KBM-7 (cell line): Measurements from ENCODE around the gene PSMC1.

Experiments used
- DNase-seq: peaks from one replicate; pipeline ENCODE4 v3.0.0-alpha.2; 2015
- in situ Hi-C: fragments of 300-500 bp; cut with MboI; formaldehyde crosslinking; loops from 2 replicates; pipeline ENCODE4 v1.14.3; 2020; ENCODE audit warnings: low sequenced_read_pairs, low pct_unique_long_range_greater_than_20kb, mixed read lengths

PSMC1 gene

GRCh38 chr14:90274808-90275457 lies 18.6 kb downstream of the PSMC1 start:
- in situ Hi-C loops: no loop called here
- DNase-seq: no peak

- in situ Hi-C loops: no loop called here
- DNase-seq: no peak
These were observed 19.1 kb downstream of the PSMC1 start for GRCh38 chr14:90275458-90275814.

GRCh38 chr14:90275820-90276219 lies 19.5 kb downstream of the PSMC1 start:
- in situ Hi-C loops: no loop called here
- DNase-seq: no peak

- DNase-seq: no peak
- in situ Hi-C loops: no loop called here
These were observed 20.5 kb downstream of the PSMC1 start for GRCh38 chr14:90276646-90277367.

GRCh38 chr14:90277581-90278198 lies 21.3 kb downstream of the PSMC1 start:
- in situ Hi-C loops: no loop called here
- DNase-seq: no peak

GRCh38 chr14:90278199-90279175 lies 22.1 kb downstream of the PSMC1 start:
- in situ Hi-C loops: no loop called here
- DNase-seq: no peak

- DNase-seq: no peak
- in situ Hi-C loops: no loop called here
These were observed 23.7 kb downstream of the PSMC1 start for GRCh38 chr14:90280096-90280495.

GRCh38 chr14:90281261-90281660 lies 24.9 kb downstream of the PSMC1 start:
- in situ Hi-C loops: no loop called here
- no peak for DNase-seq

- in situ Hi-C loops: no loop called here
These were observed 25.4 kb downstream of the PSMC1 start for GRCh38 chr14:90281756-90282155.

GRCh38 chr14:90287791-90288190 lies 31.4 kb downstream of the PSMC1 start:
- in situ Hi-C loops: no loop called here
- DNase-seq: no peak

More at GRCh38 chr14:90281756-90282155, 25.4 kb downstream of the PSMC1 start:
- no peak for DNase-seq

GRCh38 chr14:90288651-90289355 lies 32.5 kb downstream of the PSMC1 start:
- DNase-seq: no peak
- in situ Hi-C loops: no loop called here

GRCh38 chr14:90290337-90291011 lies 34.1 kb downstream of the PSMC1 start:
- in situ Hi-C loops: no loop called here
- DNase-seq: no peak

- in situ Hi-C loops: no loop called here
These were observed 35.3 kb downstream of the PSMC1 start for GRCh38 chr14:90291699-90292098.

GRCh38 chr14:90293766-90294730 lies 37.7 kb downstream of the PSMC1 start:
- DNase-seq: no peak
- in situ Hi-C loops: no loop called here

More at GRCh38 chr14:90291699-90292098, 35.3 kb downstream of the PSMC1 start:
- no peak for DNase-seq

- in situ Hi-C loops: no loop called here
- no peak for DNase-seq
These were observed 38.5 kb downstream of the PSMC1 start for GRCh38 chr14:90294872-90295271.

GRCh38 chr14:90295870-90296516 lies 39.6 kb downstream of the PSMC1 start:
- in situ Hi-C loops: no loop called here
- DNase-seq: no peak

- in situ Hi-C loops: no loop called here
- DNase-seq: no peak
These were observed 40.3 kb downstream of the PSMC1 start for GRCh38 chr14:90296641-90297040.
